Tibial artery (tissue), 4 donors: ENCODE measurements around the gene B4GALNT1.

Experiments used
- DNase-seq, 2 donors: peaks; one replicate each; pipeline ENCODE4 v3.0.0-alpha.2; 2019
- H3K27ac ChIP-seq, 2 donors: fragments of 200-600 bp; sonication (generic) in 1 of 2; 1 replicate in 1 of 2; 2 replicates in 1 of 2; pipeline ENCODE4 v1.5.1; 2018 to 2019; ENCODE audit warnings: mild to moderate bottlenecking in 1 of 2
- H3K27me3 ChIP-seq, 2 donors: fragments of 200-600 bp; sonication (generic) in 1 of 2; one replicate each; pipeline versions ENCODE4 v1.5.1 to v1.6.0; 2016 to 2019
- H3K36me3 ChIP-seq, 3 donors: fragments of 200-600 bp; sonication (generic) in 2 of 3; one replicate each; pipeline ENCODE4 v1.5.1; 2016 to 2019; ENCODE audit warnings: mild to moderate bottlenecking in 2 of 3
- H3K4me1 ChIP-seq, 4 donors: fragments of 200-600 bp; sonication (generic) in 2 of 4; 1 replicate in 3 of 4; 2 replicates in 1 of 4; pipeline ENCODE4 v1.5.1; 2016 to 2019
- H3K4me3 ChIP-seq, 2 donors: fragments of 200-600 bp; sonication (generic) in 1 of 2; 1 replicate in 1 of 2; 2 replicates in 1 of 2; pipeline ENCODE4 v1.5.1; 2018 to 2019; ENCODE audit warnings: mild to moderate bottlenecking in 2 of 2
- H3K9me3 ChIP-seq, 3 donors: fragments of 200-600 bp; sonication (generic) in 1 of 3; one replicate each; pipeline ENCODE4 v1.5.1; 2016 to 2019
- CTCF ChIP-seq, 2 experiments: fragments of 200-600 bp in 1 of 2; fragments of 450-650 bp in 1 of 2; IDR thresholded peaks; one replicate each; pipeline ENCODE4 v1.5.1; 2017 to 2019; ENCODE audit warnings: antibody characterized with exemption in 2 of 2, mild to moderate bottlenecking in 1 of 2, moderate library complexity in 1 of 2
- intact Hi-C: fragments of 100-400 bp; cut with DNase I; formaldehyde crosslinking; loops from one replicate; pipeline ENCODE4 v1.15.0; 2023; ENCODE audit warnings: low total_unique reads

B4GALNT1 gene

DNA sequence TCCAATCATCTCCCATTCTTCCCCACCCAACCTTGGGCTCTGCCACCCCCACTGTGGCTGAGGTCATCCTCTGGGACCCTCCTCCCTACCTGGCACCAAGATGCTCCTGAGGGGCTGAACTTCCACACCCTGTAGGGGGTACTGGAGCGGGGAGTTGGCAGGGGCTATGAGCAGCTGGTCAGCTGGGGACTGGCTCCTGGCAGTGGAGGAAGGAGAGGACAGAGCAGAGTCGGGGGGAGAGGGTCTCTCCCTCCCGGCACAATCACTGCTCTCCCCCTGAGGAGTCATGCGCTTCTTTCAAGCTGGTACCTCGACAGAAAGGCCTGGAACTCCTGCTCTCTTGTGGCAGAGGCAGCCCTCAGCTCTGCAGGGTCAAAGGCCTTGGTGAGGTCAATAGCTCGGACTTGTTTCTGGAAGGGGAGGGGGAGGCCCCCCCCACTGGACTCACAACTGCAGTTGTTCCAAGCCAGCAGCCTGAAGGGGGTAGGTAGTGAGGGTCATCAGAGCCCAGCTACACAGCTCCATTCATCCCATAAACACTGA, 2.0 kb downstream of the B4GALNT1 start:
- no peak overlapping the region for H3K4me3 ChIP-seq
- H3K27me3 ChIP-seq = peaks cover 0 to 18% of the 10 kb centered on the region in 2 donors
- intact Hi-C loops = loop anchor here (5.0 kb wide), 1 partner anchor 61 kb away; the partner anchor contains the start of gene OS9
- H3K9me3 ChIP-seq = no peaks in the 10 kb centered on the region
- peaks cover 0 to 12% (median 0%) of the 10 kb centered on the region in 3 donors for H3K36me3 ChIP-seq
- H3K27ac ChIP-seq = no peak overlapping the region
- peaks cover 0 to 22% (median 17%) of the 10 kb centered on the region in 4 donors for H3K4me1 ChIP-seq
- TF ChIP-seq CTCF (IDR thresholded peaks at IDR 0.05) = no peak
- DNase-seq = no peak

DNA sequence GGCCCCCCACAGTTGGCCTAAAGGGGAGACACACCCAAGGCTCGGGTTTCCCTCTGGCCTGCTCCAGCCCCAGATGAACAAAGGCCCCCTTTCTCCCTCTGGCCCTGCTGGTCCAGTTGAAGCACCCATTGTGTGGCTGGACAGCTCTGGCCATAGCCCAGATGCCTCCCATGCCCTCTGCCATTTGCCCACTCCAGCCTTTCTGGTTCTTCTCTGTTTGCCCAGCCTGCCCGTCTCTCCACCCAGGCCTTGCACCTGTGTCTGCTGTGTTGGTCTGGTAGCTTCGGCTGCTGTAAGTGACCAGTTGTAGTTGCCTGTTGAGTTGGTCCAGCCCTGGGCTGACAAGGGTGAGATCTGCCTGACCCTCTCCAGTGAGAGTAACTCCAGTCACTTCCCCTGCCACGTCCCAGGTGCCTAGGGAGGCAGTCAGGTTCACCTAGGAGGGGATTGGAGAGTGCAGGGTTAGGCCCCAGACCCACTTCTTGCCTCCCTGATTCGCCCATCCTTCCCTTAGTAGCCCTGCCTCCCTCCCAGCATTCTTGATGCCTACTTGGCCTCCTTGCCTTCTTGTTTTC, 3.0 kb downstream of the B4GALNT1 start:
- no peak for TF ChIP-seq CTCF (IDR thresholded peaks at IDR 0.05)
- Histone ChIP-seq H3K27me3 (peaks cover 0 to 18% of the 10 kb centered on the region in 2 donors), H3K27ac (no peak overlapping the region), H3K4me3 (no peak overlapping the region), H3K36me3 (peaks cover 0 to 20% (median 0%) of the 10 kb centered on the region in 3 donors), H3K4me1 (peaks cover 0 to 22% (median 17%) of the 10 kb centered on the region in 4 donors), H3K9me3 (no peaks in the 10 kb centered on the region)
- intact Hi-C loops = loop anchor here (5.0 to 10.0 kb wide), 2 partner anchors 62 to 145 kb away; partner anchors contain the start of genes MARS1 and OS9
- DNase-seq = no peak

- Histone ChIP-seq H3K27ac (no peak overlapping the region), H3K27me3 (peaks cover 0 to 18% of the 10 kb centered on the region in 2 donors), H3K4me1 (peaks cover 0 to 21% (median 17%) of the 10 kb centered on the region in 4 donors), H3K36me3 (peaks cover 0 to 24% (median 2%) of the 10 kb centered on the region in 3 donors), H3K9me3 (no peaks in the 10 kb centered on the region), H3K4me3 (no peak overlapping the region)
- no peak for DNase-seq
- TF ChIP-seq CTCF (IDR thresholded peaks at IDR 0.05) = no peak
- intact Hi-C loops = loop anchor here (10.0 kb wide), 1 partner anchor 144 kb away; the partner anchor contains the start of gene MARS1
Observed at GRCh38 chr12:57628280-57629191, 4.5 kb downstream of the B4GALNT1 start.

- DNase-seq = peak in 1 of 2 donors; percentile 58
- Histone ChIP-seq H3K36me3 (peaks cover 0 to 24% (median 5%) of the 10 kb centered on the region in 3 donors), H3K9me3 (no peaks in the 10 kb centered on the region), H3K27me3 (peaks cover 0 to 17% of the 10 kb centered on the region in 2 donors), H3K27ac (no peak overlapping the region), H3K4me1 (peaks cover 0 to 13% (median 12%) of the 10 kb centered on the region in 4 donors), H3K4me3 (no peak overlapping the region)
- intact Hi-C loops = loop anchor here (10.0 kb wide), 1 partner anchor 143 kb away; the partner anchor contains the start of gene MARS1
- TF ChIP-seq CTCF (IDR thresholded peaks at IDR 0.05) = no peak
Observed at GRCh38 chr12:57627501-57628279, 5.3 kb downstream of the B4GALNT1 start.
